Pulmonary artery endothelial cell (primary cell): ENCODE results near the gene SNED1. TPM values are rescaled to one million over a fixed set of nuclear protein-coding genes. Genes with fewer than 3 reads are reported as not detected.

Experiments used
- DNase-seq: peaks from one replicate; pipeline ENCODE4 v3.0.0-alpha.2; 2011; ENCODE audit warnings: low read depth, low spot score
- total RNA-seq: library from RNA; depleted of rRNA; stranded (reverse); fragments of >200 nt; gene quantifications from 2 replicates; pipeline ENCODE4 v1.2.3, GENCODE V29; 2014

The SNED1 gene
- total RNA-seq, 1 donor from 2014 or later, result 16.6 TPM

DNA sequence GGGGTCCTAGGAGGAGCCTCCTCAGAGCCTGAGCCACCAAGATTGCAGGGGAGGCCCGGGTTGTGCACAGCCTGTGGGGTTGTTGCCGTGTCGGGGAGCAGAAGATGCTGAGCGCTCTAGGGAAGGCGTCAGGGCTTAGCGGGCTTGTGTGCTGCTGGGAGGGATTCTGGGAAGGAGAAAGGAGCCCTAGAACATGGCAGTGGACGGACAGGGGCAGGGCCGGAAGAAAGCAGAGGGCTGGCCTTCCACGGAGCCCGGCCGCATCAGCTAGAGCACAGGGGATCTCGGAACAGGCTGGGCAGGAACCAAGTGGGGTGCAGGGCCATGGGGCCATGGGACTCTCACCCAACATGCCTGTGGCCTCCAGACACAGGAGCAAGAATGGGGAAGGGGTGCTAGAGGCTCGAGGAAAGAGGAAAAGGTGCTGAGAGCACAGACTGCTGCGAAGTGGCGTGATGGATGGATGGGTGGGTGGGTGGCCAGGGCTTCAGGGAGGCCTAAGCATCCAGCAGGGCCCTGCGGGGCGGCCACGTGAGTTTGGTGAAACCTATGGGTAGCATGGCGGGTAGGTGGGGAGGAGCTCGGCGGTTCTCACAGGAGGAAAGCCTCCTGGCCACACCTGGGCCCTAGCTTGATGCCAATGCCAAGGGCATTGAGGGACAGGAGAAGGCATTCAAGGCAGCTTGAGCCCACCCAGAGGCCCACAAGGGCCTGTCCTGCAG is 67.9 kb downstream of the SNED1 start:
- DNase-seq, result no peak

- DNase-seq, result no peak
Observed at GRCh38 chr2:241066893-241067341, 68.5 kb downstream of the SNED1 start.

- no peak for DNase-seq
Observed at GRCh38 chr2:241067501-241068135, 69.2 kb downstream of the SNED1 start.

GRCh38 chr2:241068136-241068941 is 69.9 kb downstream of the SNED1 start:
- no peak for DNase-seq

- DNase-seq, result no peak
Observed at GRCh38 chr2:241068942-241069810, 70.8 kb downstream of the SNED1 start.

DNA sequence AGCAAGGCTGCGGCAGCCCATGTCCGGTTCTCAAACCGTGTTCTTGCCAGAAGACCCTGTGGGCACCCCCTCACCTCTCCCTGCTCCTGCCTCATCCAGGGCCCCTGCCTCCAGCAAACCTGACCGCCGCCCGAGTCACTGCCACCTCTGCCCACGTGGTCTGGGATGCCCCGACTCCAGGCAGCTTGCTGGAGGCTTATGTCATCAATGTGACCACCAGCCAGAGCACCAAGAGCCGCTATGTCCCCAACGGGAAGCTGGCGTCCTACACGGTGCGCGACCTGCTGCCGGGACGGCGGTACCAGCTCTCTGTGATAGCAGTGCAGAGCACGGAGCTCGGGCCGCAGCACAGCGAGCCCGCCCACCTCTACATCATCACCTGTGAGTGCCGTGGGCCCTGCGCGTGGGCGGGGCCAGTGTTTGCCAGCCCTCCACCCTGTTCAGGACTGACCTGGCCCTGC is 71.4 kb downstream of the SNED1 start:
- no peak for DNase-seq

- no peak for DNase-seq
Observed at GRCh38 chr2:241070361-241070760, 71.9 kb downstream of the SNED1 start.

DNA sequence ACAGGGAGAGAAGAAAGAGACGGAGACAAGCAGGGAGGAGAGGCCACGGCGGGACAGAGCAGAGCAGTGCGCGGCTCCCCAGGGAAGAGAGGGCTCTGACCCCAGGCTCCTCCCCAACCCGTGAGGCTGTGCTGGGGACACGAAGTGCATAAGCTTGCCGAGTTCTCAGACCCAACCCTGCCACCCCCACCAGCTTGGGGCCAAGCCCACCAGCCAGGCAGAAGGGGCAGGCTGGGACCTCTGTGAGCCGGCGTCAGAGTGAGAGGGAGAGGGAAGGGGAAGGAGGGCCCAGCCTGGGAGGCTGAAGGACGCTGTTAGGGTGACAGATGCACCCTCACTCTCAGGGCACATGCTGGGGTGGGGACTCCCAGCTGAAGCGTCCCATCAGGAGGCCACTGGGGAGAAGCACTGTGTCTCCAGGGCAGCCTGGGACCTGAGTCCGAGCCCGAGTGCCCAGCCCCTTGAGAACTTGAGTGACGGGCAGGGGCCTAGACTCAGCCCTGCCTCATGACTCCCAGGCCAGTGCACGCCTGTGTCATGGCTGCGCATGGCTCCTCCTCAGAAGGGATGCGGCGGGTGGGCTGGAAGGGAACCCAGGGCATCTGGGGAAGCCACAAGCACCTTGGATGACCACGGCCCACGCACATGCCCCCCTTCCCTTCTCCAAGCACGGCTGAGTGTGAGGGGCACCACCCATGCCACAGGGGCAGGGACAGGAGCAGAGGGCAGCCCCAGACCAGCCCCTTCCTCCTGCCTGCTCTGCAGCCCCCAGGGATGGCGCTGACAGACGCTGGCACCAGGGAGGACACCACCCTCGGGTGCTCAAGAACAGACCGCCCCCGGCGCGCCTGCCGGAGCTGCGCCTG is 72.6 kb downstream of the SNED1 start:
- no peak for DNase-seq

- no peak for DNase-seq
Observed at GRCh38 chr2:241071677-241072111, 73.3 kb downstream of the SNED1 start.

DNA sequence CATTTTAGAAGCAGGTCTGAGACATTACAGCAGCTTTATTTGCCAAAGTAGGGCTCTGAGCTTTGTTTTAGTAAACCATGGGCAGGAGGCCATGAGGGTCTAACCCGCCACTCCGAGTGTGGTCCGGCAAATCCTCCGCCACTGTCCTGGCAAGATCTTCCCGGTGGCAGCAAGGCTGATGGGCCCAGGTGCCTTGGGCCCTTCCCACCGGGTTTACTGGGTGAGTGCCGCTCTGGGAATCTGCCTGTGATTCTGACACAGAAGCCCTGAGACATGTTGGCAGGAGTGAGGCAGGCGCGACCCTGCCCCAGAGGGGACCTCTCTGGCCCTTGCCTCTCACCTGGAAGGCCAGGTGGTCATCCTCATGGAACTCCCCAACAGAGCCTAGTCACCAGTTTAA is 73.7 kb downstream of the SNED1 start:
- no peak for DNase-seq

- no peak for DNase-seq
Observed at GRCh38 chr2:241072553-241073165, 74.2 kb downstream of the SNED1 start.

DNA sequence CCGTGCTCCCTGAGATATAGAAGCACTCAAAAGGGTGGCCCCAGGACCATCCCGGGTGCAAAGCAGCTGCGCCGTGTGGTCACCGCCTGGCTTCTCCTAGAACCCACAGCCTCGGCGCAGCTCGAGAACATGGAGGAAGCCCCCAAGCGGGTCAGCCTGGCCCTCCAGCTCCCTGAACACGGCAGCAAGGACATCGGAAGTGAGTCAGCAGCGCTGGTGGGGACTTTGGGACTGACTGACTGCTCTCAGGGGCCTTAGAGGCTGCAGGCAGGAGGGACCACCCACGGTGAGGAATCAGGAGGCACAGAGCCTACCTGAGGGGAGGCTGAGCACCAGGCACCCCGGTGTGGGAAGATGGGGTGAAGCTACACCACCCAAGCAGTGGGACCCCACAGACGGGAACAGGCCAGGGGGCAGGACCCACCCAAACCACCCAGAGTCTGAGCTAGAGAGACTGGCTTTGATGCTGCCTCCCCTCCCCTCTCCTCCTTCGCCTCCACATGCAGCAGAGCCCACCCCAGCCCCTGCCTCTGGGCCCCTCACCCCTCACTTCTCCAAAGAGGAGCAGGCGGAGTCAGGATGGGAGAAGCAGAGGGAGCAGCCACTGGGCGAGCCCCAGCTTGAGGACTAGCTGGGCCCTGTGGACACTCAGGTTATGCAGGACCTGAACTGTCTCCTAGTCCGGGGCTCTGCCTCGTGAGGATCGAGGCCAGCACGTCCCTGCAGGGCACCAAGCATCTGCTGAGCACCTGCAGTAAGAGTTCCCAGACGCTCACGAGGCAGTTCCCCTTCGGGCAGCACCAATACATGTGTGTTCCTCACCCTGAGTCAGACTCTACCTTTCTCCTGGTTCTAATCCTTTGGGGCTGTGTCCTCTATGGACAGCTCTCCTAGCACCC is 75.0 kb downstream of the SNED1 start:
- no peak for DNase-seq

GRCh38 chr2:241074065-241074818 is 75.8 kb downstream of the SNED1 start:
- DNase-seq, result no peak

DNA sequence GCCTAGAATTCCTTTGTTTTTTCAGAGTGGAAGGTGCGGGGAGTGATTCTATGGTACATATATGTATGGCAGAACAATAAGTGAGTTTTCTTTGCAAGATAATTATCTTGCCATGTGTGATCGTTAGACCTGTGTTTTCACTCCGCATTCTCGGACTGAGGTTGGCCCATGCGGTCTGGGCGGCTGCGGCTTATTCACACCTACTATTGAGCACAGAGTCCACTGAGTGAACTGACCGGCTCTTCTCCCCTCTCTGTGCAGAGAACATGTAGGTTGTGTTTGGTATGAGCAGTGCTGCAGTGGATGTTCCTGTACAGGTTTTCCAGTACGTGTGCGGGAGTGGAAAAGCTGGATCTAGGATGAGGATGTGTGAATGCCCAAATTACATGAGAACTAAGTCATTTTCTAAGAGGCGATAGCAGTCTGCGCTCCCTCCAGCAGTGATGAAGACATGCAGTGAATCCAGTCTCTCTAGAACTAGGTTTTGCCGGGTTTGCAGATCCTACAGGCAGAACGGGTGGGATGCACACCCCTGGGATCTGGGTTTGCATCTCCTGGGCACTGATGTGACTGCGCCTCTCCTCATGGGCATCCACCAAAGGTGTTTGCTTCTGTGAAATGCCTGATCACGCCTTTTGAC is 76.6 kb downstream of the SNED1 start:
- DNase-seq, result no peak

- DNase-seq, result no peak
Observed at GRCh38 chr2:241080405-241081189, 82.2 kb downstream of the SNED1 start.

DNA sequence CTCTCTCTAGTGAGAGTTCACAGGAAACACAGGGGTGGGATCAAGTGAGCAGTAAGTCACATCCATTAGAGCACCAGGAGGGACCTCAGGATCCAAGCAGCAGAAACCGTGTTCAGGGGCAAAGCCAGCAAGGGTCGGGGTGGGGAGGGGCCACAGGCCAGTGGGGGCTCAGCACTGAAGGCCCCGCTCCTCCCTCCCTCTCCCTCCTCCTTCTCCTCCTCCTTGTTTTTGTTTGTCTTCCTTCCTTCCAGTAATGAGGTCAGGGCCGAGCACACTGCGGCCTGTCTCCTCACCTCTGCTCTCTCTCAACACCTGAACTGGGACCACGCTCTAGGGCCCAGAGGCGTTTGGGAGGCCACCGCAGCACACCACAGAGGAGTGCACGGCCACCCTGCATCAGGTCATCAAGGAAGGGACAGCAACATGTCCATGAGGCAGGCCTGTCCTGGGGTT is 82.8 kb downstream of the SNED1 start:
- no peak for DNase-seq
